Type B pancreatic cell (in vitro differentiated cells): ENCODE measurements around the gene NDUFAF8. TPM values are rescaled to one million over a fixed set of nuclear protein-coding genes. Genes with fewer than 3 reads are reported as not detected.

Source experiments
- DNase-seq: peaks from one replicate; pipeline ENCODE4 v3.0.0; 2021; ENCODE audit warnings: mixed read lengths; ENCODE audit not compliant: unreplicated experiment; ENCODE audit errors: extremely low spot score
- H3K27ac Mint-ChIP-seq: 2 replicates; pipeline ENCODE4 v1.8.0; 2021; ENCODE audit warnings: mild to moderate bottlenecking, mixed read lengths
- H3K27me3 Mint-ChIP-seq: 2 replicates; pipeline ENCODE4 v1.8.0; 2021; ENCODE audit warnings: mixed read lengths
- H3K36me3 Mint-ChIP-seq: 2 replicates; pipeline ENCODE4 v1.8.0; 2021; ENCODE audit warnings: mixed read lengths
- H3K4me1 Mint-ChIP-seq: one replicate; pipeline ENCODE4 v1.8.0; 2021; ENCODE audit warnings: mixed read lengths; ENCODE audit not compliant: unreplicated experiment
- H3K4me3 Mint-ChIP-seq: 2 replicates; pipeline ENCODE4 v1.8.0; 2021; ENCODE audit warnings: mild to moderate bottlenecking, mixed read lengths
- H3K9me3 Mint-ChIP-seq: 2 replicates; pipeline ENCODE4 v1.8.0; 2021; ENCODE audit warnings: mixed read lengths
- CTCF ChIP-seq: fragments of 200-600 bp; sonication (generic); conservative IDR thresholded peaks from 2 replicates; pipeline ENCODE4 v1.5.0; 2021; ENCODE audit warnings: antibody characterized with exemption, mild to moderate bottlenecking
- long read RNA-seq: library from polyadenylated mRNA; unstranded; transcript quantifications from one replicate; pipeline ENCODE4 v2.0.0, GENCODE V29; 2020
- total RNA-seq: library from RNA; stranded (reverse); gene quantifications from 2 replicates; pipeline ENCODE4 v1.2.1, GENCODE V29; 2021; ENCODE audit warnings: low replicate concordance

NDUFAF8 gene
- 56.9 and 82.3 TPM in 2 replicates for total RNA-seq
- long read RNA-seq, partial matches to known transcripts = 1 of 2 reads
- long read RNA-seq, other reads (novel, unspliced or antisense) = 1 of 2 reads

- Mint-ChIP-seq H3K4me1 (peaks cover 19% of the 10 kb centered on the region), H3K36me3 (no peaks in the 10 kb centered on the region), H3K27me3 (no peaks in the 10 kb centered on the region), H3K27ac (peak within 1 kb of the TSS; percentile 93), H3K4me3 (peak within 1 kb of the TSS; percentile 97), H3K9me3 (no peaks in the 10 kb centered on the region)
- peak; percentile 93 for DNase-seq
- TF ChIP-seq CTCF = no peak
Observed at GRCh38 chr17:81238815-81239713, at the start of gene NDUFAF8, which contains the start of gene TEPSIN. NDUFAF8 (plus strand) TSS chr17:81239318; CDS start chr17:81239364, 46 bp downstream. TEPSIN (minus strand) TSS chr17:81239055; CDS start chr17:81239033, 22 bp downstream.

- no peaks in the 10 kb centered on the region for H3K36me3 Mint-ChIP-seq
- TF ChIP-seq CTCF = peak; percentile 36
- H3K4me3 Mint-ChIP-seq = no peak overlapping the region
- DNase-seq = no peak
- H3K27me3 Mint-ChIP-seq = no peaks in the 10 kb centered on the region
- no peak overlapping the region for H3K27ac Mint-ChIP-seq
- H3K9me3 Mint-ChIP-seq = no peaks in the 10 kb centered on the region
- H3K4me1 Mint-ChIP-seq = no peaks in the 10 kb centered on the region
Observed at GRCh38 chr17:81189670-81190530, 49.2 kb upstream of the NDUFAF8 start.

- no peak overlapping the region for H3K27ac Mint-ChIP-seq
- no peaks in the 10 kb centered on the region for H3K9me3 Mint-ChIP-seq
- no peaks in the 10 kb centered on the region for H3K36me3 Mint-ChIP-seq
- no peak for DNase-seq
- no peak for TF ChIP-seq CTCF
- no peaks in the 10 kb centered on the region for H3K4me1 Mint-ChIP-seq
- no peak overlapping the region for H3K4me3 Mint-ChIP-seq
- no peaks in the 10 kb centered on the region for H3K27me3 Mint-ChIP-seq
Observed at GRCh38 chr17:81190591-81190990, 48.5 kb upstream of the NDUFAF8 start.

GRCh38 chr17:81191116-81191515, 48.0 kb upstream of the NDUFAF8 start:
- no peak overlapping the region for H3K27ac Mint-ChIP-seq
- H3K36me3 Mint-ChIP-seq = no peaks in the 10 kb centered on the region
- H3K9me3 Mint-ChIP-seq = no peaks in the 10 kb centered on the region
- no peak for DNase-seq
- no peaks in the 10 kb centered on the region for H3K4me1 Mint-ChIP-seq
- TF ChIP-seq CTCF = no peak
- H3K4me3 Mint-ChIP-seq = no peak overlapping the region
- H3K27me3 Mint-ChIP-seq = no peaks in the 10 kb centered on the region

GRCh38 chr17:81191646-81192045, 47.5 kb upstream of the NDUFAF8 start:
- H3K4me1 Mint-ChIP-seq = no peaks in the 10 kb centered on the region

More at GRCh38 chr17:81191646-81192045, 47.5 kb upstream of the NDUFAF8 start:
- no peak for TF ChIP-seq CTCF
- Mint-ChIP-seq H3K27me3 (no peaks in the 10 kb centered on the region), H3K36me3 (no peaks in the 10 kb centered on the region), H3K4me3 (no peak overlapping the region), H3K27ac (no peak overlapping the region), H3K9me3 (no peaks in the 10 kb centered on the region)
- no peak for DNase-seq
